GM20431 (cell line): ENCODE results near the gene TNS3.

Source experiments
- in situ Hi-C: fragments of 300-500 bp; cut with MseI, MboI; formaldehyde crosslinking; loops from one replicate; pipeline ENCODE4 v1.15.0; 2020; ENCODE audit warnings: low sequenced_read_pairs; ENCODE audit not compliant: unreplicated experiment

Gene TNS3

DNA sequence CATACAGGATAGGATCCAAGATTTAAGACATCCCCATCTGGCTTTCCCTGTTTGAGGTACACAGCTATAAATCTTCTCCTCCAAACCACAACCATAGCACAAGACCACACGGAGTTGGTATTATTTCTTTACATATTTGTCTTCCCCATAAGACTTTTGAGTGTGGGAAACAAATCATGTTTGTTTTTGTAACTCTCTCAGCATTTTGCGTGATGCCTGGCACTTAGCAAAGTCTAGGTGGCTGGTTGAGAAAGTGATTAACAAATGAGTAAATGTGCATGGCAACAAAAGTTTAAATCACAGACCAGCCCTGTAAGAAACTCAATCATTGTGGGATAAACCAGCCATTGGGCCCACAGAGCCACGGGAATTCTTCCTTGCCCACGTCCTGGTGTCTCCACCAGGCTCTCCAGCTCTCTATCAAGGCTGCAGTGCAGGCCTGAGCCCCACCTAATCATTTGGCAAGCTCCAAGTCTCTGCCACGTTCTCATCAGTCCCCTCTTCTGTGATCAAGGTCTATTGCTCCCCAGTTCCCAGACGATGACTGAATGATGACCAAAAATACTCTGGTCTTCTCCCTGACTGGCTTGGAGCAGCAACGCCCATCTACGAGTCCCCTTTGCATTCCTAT is 317.8 kb downstream of the TNS3 start:
- in situ Hi-C loops, result loop anchor here (10.0 kb wide), 1 partner anchor 561 kb away; no protein-coding TSS in a partner anchor

DNA sequence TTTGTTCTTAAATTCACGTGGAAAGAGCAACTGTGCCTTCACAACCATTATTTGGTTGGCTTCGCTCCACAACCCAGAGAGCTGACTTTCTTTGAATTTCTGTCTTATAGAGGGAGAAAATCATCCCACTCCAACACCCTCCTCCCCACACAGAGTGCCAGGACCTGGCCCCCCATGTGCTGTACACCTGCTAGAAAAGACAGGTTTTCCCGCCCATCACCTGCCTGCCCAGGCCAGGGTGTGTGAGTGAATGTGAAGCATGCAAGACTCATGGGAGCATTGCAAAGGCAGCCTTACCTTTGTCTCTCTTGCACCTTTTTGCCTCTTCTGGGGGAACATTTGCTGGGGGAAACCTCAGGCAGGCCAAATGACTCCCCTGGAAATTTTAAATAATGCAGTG is 319.0 kb downstream of the TNS3 start:
- in situ Hi-C loops, result loop anchor here (10.0 kb wide), 1 partner anchor 562 kb away; no protein-coding TSS in a partner anchor

DNA sequence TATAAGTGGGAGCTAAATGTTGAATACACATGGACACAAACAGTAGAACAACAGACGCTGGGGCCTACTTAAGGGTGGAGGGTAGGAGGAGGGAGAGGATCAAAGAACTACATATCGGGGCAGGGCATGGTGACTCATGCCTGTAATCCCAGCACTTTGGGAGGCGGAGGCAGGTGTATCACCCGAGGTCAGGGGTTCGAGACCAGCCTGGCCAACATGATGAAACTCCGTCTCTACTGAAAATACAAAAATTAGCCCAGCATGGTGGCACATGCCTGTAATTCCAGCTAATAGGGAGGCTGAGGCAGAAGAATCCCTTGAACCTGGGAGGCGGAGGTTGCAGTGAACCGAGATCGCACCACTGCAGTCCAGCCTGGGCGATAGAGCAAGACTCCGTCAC is 319.8 kb downstream of the TNS3 start:
- in situ Hi-C loops, result loop anchor here (10.0 kb wide), 1 partner anchor 563 kb away; no protein-coding TSS in a partner anchor

DNA sequence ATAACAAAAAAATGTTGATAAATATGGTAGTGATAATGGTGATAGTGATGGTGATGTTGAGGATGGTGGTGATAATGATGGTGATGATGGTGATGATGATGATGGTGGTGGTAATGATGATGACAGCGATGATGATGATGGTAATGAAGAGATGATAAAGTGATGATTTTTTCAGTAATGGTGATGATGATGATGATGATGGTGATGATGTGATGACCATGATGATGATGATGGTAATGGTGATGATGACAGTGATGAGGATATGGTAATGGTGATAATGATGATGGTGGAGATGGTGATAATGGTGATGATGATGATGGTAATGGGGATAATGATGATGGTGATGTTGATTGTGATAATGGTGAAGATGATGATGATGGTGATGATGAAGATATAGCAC is 321.6 kb downstream of the TNS3 start:
- in situ Hi-C loops, result loop anchor here (10.0 kb wide), 1 partner anchor 565 kb away; no protein-coding TSS in a partner anchor

DNA sequence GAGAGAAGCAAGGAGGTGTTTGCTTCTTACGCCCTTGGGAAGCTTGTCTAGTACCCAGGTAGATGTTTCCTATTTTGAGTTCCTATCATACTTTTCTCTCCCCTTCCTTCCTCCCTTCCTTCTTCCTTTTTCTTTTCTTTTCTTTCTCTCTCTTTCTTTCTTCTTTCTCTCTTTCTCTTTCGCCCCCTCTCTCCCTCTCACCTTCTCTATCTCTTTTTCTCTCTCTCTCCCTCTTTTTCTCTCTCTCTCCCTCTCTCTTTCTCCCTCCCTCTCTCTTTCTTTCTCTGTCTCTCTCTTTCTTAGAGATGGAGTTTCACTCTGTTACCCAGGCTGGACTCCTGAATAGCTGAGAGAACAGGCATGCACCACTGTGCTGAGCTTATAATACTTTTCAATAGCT is 322.2 kb downstream of the TNS3 start:
- in situ Hi-C loops, result loop anchor here (10.0 kb wide), 1 partner anchor 565 kb away; no protein-coding TSS in a partner anchor

DNA sequence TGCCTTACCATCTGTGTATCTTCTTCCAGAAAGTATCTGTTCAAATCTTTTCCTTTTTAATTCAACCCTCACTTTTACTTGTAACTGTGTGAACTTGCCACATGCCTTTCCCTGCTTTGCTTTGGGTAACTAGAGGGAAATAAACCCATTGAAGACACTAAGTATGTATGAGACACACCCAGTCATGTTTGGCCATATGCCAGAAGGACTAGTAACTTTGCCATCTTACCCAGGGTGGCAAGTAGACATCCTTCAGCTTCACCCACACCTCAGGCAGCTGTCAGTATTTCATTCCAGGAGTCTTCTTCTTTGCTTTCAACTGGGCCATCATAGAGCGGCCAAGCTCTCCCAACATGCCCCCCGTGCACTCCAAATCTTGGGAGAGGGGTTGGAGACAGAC is 323.1 kb downstream of the TNS3 start:
- in situ Hi-C loops, result no loop called here

DNA sequence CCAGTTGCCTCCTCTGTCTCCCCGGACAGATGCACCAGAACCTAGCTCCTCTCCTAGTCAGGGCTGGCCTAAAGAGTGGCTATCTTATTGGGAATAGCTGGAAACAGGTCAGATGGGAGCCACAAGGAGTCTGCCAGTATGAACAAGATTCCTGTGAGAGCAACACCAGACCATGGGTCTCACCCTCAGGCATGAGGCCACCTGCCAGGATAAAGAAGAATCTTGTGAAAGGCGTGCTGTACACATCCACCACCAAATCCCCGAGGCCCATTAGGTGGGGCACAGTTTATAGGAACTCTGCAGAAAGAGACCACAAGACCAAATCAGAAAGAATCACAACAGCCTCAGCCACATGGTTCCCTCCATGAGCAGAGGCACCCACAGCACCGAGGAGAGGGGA is 325.9 kb downstream of the TNS3 start:
- in situ Hi-C loops, result no loop called here

DNA sequence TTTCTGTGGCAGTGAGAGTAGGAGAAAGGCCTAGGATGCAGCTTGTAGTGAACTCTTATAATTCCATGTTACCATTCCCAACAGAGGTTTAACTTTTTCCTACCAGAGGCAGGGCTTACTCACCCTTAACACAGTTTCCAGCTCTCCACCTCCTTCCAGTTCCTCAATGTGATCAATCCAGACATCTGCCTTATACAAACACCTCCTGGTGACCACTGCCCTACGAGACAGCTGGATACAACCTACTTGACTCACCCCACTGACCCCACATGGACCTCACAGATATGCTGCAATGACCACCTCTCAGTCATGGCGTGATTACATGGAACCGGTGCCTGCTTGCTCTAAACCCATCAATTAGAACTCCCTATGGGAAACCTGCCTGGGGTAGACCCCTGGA is 326.5 kb downstream of the TNS3 start:
- in situ Hi-C loops, result no loop called here

DNA sequence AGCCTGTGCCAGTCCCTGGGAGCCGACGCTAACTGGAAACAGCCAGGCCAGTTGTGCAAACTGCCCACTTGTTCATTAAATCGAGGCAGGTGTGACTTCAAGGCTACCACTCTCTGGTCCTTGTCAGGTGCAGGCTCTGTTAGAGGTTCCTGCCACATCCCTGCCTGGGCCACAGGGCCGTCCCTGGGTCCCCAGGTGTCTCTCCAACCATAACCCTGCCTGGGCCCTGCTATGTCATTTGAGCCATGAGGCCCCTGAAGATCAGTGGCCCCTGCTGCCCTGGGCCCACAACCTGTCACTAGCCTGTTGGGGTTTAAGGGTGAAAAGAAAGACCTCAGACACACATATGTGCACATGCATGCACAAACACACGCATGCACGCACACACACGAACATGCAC is 326.9 kb downstream of the TNS3 start:
- in situ Hi-C loops, result no loop called here

DNA sequence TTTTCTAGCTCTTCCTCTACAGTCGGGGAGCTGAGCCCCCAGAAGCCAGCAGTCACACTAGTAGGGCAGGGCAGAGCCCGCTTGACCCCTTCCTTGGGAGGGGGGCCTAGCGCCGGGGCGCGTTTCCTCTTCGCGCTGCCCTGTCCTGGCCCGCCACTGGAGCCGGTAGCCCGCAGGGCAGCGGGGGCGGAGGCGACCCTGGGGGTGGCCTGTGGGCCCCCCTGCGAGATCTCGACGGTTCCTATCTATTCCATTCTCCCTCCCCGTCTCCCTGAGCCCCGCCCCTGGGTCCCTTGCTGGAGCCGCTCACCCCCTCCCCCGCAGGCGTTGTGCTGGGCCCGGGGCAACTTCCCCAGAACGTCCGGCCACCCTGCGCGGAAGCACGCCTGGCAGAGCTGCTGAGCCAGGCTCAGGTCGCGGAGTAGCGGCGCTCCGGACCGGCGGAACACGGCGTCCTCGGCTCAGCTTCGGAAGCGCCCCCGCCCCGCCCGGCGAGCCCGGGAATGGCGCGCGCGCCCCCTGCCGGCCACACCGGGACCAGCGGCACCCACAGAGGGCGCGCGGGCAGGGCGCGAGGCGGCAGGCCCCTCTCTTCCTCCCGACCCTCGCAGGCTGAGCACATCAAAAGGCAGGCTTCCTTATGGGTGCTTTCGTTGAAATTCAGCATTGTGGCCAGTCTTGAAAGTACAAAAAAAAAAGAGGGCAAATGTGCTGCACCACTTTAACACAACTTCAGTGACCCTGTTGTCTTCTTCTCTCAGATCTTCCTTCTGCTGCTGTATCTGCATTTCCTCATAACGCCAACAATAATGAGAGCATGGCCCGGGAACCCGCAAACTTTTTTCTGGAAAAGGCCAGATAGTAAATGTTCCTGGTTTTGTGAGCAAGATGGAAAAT is 327.6 kb downstream of the TNS3 start:
- in situ Hi-C loops, result no loop called here

DNA sequence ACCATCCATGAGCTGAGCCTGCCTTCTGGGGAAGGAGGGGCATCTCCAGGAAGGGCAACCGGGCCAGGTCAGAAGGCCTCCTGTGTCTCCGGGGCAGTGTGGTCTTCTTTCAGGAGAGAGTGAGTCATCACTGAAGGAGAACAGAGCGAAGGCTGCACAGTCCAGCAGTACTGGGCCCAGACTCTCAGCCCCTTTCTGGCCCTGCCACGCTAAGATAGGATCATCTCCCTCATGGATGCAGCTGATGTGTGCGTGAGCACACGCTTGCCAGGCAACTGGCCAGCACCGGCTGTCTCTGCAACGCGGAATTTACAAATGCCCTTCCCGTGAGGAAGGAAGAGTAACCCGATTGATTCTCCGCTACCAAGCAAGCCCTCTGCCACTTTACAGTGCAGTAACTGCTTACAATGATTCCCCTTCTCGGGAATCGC is 328.2 kb downstream of the TNS3 start:
- in situ Hi-C loops, result no loop called here

DNA sequence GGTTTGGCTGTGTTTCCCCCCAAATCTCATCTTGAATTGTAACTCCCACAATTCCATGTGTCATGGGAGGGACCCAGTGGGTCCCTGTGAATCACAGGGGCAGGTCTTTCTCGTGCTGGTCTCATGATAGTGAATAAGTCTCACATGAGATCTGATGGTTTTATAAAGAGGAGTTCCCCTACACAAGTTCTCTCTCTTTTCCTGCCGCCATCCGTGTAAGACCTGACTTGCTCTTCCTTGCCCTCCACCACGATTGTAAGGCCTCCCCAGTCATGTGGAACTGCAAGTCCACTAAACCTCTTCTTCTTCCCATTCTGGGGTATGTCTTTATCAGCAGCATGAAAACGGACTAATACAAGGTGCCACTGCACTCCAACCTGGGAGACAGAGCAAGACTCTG is 329.2 kb downstream of the TNS3 start:
- in situ Hi-C loops, result no loop called here

DNA sequence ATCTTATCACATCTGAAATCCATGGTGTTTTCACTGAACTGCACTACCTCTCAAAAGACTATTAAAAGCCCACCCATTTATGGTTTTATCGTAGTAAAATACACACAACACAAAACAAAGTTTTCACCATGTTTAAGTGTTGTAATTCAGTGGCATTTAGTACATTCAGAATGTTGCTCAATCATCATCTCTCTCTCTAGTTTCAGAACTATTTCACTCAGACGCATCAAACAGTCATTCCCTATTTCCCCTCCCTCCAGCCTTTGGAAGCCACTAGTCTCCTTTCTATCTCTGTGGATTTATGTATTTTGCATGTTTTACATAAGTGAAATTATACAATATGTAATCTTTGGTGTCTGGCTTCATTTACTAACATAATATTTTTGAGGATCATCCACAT is 332.6 kb downstream of the TNS3 start:
- in situ Hi-C loops, result no loop called here

DNA sequence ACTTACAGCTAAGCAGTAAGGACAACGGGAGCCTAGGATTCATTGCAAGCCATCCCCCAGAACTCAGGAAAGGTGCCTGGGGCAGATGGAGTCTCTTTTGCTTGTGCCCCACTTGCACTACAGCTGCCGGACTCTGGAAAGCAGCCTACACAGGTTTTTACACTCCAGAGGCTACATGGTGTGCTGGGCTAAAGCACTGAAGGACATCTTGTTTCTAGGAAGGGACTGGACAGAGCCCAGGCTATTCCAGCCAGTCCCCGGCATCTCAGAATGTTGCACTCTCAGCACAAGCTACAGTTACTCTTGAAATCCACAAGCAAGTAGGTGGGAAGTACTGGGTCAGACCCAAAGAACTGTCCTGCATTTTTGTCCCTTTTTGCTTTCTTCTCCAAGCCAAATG is 333.1 kb downstream of the TNS3 start:
- in situ Hi-C loops, result no loop called here

DNA sequence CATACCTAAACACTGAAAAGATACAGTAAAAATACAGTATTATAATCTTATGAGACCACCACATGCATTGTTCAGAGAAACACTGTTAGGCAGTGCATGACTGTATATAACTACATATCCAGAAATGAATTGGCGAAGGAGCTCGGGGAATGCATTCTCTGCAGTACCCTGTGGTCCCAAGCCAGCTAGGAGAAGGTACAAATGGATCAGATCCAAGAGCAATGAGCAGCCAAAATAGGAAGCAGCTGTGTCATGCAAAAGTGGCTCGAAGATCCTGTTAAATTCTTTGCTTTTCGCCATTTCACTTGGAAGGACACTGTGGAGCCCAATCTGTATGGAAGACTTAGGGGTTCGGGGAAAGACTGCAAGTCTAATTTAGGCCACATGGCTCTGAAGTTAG is 334.8 kb downstream of the TNS3 start:
- in situ Hi-C loops, result no loop called here

DNA sequence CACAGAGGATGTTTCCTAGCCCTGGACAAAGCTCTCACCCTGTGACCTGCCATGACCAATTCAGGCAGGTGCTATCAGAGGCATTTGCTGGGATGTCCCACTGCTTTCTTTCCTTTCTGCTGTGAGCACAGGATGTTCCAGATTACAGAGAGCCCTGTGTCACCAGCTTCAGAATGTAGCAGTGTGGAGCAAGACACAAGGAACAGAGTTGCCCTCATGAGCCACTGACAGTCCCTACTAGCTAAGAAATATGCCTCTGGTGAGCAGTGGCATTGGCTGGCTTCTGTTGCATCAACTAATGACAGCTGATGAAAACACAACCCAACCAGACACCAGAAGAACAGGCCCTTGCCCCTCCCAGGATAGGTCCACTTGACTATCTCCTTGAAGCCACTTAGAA is 337.2 kb downstream of the TNS3 start:
- in situ Hi-C loops, result no loop called here

DNA sequence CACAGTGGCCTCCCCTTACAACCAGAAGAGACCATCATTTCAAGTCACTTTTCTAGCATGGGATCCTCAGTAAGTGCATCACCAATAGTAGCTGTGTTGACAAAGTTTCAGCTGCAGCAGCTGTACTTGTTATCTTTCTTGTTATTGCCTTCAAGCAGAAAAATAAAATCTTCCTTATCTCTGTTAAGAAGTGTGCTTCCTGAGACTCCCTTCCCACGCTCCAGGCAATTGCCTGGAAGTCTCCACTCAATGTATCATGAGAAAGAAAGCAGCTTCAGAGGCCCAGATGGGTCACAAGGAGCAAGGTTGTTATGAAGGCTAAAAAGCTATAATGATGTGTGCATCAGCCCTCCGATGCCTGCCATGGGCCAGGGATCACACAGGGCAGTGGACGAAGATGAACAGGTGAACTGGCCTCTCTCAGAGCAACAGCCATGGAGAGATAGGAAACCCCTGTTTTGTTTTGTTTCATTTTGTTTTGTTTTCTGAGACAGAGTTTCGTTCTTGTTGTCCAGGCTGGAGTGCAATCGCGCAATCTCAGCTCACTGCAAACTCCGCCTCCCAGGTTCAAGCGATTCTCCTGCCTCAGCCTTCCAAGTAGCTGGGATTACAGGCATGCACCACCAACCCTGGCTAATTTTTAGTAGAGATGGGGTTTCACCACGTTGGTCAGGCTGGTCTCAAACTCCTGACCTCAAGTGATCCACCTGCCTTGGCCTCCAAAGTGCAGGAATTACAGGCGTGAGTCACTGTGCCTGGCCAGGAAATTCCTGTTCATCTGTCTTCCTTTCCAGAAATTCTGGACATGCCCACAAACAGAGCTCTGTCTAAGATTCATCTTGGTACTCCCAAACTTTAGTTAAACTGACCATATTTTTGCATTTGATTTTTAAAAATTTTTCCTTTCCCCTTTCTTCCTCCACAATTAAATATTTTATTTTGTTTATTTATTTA is 340.5 kb downstream of the TNS3 start:
- in situ Hi-C loops, result no loop called here

DNA sequence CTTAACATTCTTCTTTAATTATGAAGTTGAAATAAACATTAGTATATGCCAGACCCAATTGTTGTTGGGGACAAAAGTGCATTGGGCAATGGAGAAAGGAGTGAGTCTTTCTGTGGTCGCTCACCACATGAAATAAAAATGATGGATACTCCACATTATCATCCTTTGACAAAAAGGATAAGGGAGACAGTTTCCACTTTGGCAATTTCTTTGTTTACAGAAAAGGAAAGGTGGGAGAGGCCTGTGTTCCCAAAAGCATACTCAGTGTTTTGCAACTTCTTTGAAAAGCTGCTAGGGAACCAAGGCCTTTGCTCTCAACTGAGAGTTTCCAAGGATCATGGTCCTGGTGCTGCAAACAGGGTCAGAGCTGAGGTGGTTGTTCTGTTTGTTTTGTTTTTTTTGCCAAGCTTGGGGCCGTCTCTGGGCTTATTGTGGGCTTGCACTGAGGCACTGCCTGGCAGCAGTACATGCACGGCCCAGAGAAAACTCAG is 341.9 kb downstream of the TNS3 start:
- in situ Hi-C loops, result no loop called here

DNA sequence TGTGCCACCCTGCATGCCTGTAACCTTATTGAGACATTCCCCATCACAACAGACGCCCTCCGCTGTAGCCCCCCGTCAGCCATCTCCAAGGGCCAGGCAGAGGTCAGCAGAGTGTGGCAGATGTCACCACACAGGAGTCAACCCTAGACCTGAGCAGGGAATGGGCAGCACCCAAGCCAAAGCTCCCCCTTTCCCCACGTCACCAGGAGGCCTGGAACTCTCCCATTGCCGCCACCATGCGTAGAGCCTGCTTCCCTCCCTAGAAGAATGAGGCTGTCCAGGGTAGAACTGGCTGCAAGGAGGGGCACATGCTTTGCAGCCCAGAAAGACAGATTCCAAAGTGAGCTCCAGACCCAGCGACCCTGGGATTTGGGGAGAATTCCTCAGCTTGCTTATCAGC is 342.9 kb downstream of the TNS3 start:
- in situ Hi-C loops, result no loop called here

DNA sequence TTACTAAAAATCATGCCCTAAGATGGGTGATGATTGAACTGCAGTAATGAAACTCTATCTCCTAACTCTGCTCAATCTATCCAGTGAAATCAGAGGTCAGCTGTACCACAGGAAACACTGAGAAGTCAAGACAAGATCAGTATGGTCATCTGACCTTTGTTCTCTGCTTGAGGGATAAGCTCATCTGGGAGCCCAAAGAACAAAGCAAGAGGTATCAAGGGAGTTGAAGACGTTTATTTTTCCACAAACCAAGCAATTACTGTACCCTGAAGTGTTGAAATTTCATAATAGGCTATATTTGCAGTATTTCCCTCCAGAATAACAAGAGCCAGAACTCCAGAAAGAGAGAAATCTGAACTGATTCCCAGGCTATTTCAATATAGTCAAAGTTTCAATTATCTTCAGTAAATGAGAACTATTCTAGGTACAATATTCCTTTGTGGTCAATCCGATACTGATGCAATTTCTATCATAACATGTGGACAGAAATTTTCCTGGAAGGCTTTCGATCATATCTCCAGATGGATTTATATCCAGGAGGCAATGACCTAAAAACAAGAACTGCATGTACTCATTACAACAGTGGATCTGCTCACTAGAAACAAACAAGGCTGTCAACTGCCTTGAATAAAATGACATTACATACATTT is 345.3 kb downstream of the TNS3 start:
- in situ Hi-C loops, result no loop called here
